GM12878 (cell line): Measurements from ENCODE around the gene TSC22D3. TPM values are rescaled to one million over a fixed set of nuclear protein-coding genes. Genes with fewer than 3 reads are reported as not detected.

ENCODE experiments used
- BMI1 ChIP-seq: fragments of 450-650 bp; IDR thresholded peaks from 2 replicates; pipeline ENCODE4 v1.6.1; 2016; ENCODE audit warnings: mild to moderate bottlenecking, moderate library complexity, borderline replicate concordance
- E2F8 ChIP-seq: fragments of 450-650 bp; IDR thresholded peaks from 2 replicates; pipeline ENCODE4 v1.6.1; 2018; ENCODE audit warnings: mild to moderate bottlenecking, low read depth, moderate library complexity; ENCODE audit not compliant: partially characterized antibody
- HDAC2 ChIP-seq: fragments of 200-600 bp; sonication (generic); IDR thresholded peaks from 2 replicates; pipeline ENCODE4 v1.6.1; 2017
- RAD21 ChIP-seq: IDR thresholded peaks from 2 replicates; pipeline ENCODE4 v1.6.1; 2011; ENCODE audit warnings: mild to moderate bottlenecking, low read depth, low read length, moderate library complexity; ENCODE audit not compliant: insufficient read depth
- RFX5 ChIP-seq: IDR thresholded peaks from 2 replicates; pipeline ENCODE4 v1.6.1; 2011; ENCODE audit warnings: low read depth, low read length, improper control_type of control experiment
- SKIL ChIP-seq: fragments of 450-650 bp; IDR thresholded peaks from 2 replicates; pipeline ENCODE4 v1.6.1; 2017; ENCODE audit warnings: mild to moderate bottlenecking, low read depth, inconsistent platforms; ENCODE audit not compliant: poor library complexity, severe bottlenecking
- SMC3 ChIP-seq: IDR thresholded peaks from 2 replicates; pipeline ENCODE4 v1.6.1; 2011; ENCODE audit warnings: low read length, improper control_type of control experiment, borderline replicate concordance
- SREBF1 ChIP-seq: IDR thresholded peaks from 2 replicates; pipeline ENCODE4 v1.6.1; 2012; ENCODE audit warnings: mild to moderate bottlenecking, low read length
- STAT3 ChIP-seq: IDR thresholded peaks from 2 replicates; pipeline ENCODE4 v1.6.1; 2011; ENCODE audit warnings: low read depth, low read length, improper control_type of control experiment
- ZBTB11 ChIP-seq: fragments of 450-650 bp; formaldehyde crosslinking; IDR thresholded peaks from 2 replicates; pipeline ENCODE4 v1.5.0; 2022; ENCODE audit warnings: mild to moderate bottlenecking, missing genetic modification characterization
- ZBTB4 ChIP-seq: fragments of 450-650 bp; formaldehyde crosslinking; IDR thresholded peaks from 2 replicates; pipeline ENCODE4 v1.4.0; 2022; ENCODE audit warnings: mild to moderate bottlenecking, moderate library complexity
- ZBTB40 ChIP-seq: fragments of 450-650 bp; IDR thresholded peaks from 2 replicates; pipeline ENCODE4 v1.6.1; 2016; ENCODE audit warnings: mild to moderate bottlenecking, moderate library complexity, borderline replicate concordance
- polyA plus RNA-seq, 11 experiments: library from polyadenylated mRNA; depleted of rRNA in 4 of 11; unstranded in 6 of 11; stranded (reverse) in 5 of 11; fragments of >200 nt; fragmentation: Nextera tagmentation in 4 of 11; fragmentation: Illumina TruSeq in 1 of 11; extraction: Ambion mirVana in 4 of 11; extraction: Trizol in 1 of 11; gene quantifications; 1 replicate in 1 of 11; 2 replicates in 10 of 11; pipeline versions ENCODE4 v1.2.1 to v1.2.3, GENCODE V29; 2011 to 2016; ENCODE audit warnings: inconsistent platforms in 2 of 11, missing spikeins in 2 of 11, low read depth in 1 of 11
- total RNA-seq, 4 experiments: library from RNA; depleted of rRNA in 3 of 4; stranded (reverse); fragments of >200 nt in 3 of 4; fragmentation: Illumina TruSeq in 1 of 4; extraction: Trizol in 1 of 4; gene quantifications; 2 replicates each; pipeline versions ENCODE4 v1.2.1 to v1.2.3, GENCODE V29; 2013 to 2021

The TSC22D3 gene
- total and polyA plus RNA-seq, 10 of the 15 experiments (the other 5 are each of a cell fraction or from before 2014, with no cell fraction given) = 4.6 to 122 (median 16.1) TPM

GRCh38 chrX:107710617-107711391 is 64.8 kb downstream of the TSC22D3 start (continued):
- no peak for TF ChIP-seq ZBTB40
- TF ChIP-seq ZBTB4 (CRISPR knock-in tag) = no peak
- no peak for TF ChIP-seq STAT3
- TF ChIP-seq BMI1 = peak; percentile 96
- TF ChIP-seq HDAC2 = no peak
- TF ChIP-seq RAD21 = no peak
- TF ChIP-seq RFX5 = peak; percentile 71
- TF ChIP-seq SKIL = peak; percentile 49
- TF ChIP-seq SMC3 = no peak; the same call in 1 of the 2 replicates
- TF ChIP-seq SREBF1 = no peak
- TF ChIP-seq E2F8 = no peak
- TF ChIP-seq ZBTB11 = no peak
